ENCODE results near the gene PPP1R1C. TPM values are rescaled to one million over a fixed set of nuclear protein-coding genes. Genes with fewer than 3 reads are reported as not detected.

PPP1R1C gene
- total and polyA plus RNA-seq, 4 donors = 5.4 to 21.7 (median 11.3) TPM

GRCh38 chr2:182019731-182020130 is 34.1 kb downstream of the PPP1R1C start:
- Histone ChIP-seq H3K9ac (ENCODE audit: low read depth in 1 of 2, low read length in 2 of 2) (no peak overlapping the region), H3K27ac (ENCODE audit: low read depth in 1 of 2, low read length in 2 of 2) (no peak overlapping the region), H3K27me3 (ENCODE audit: control insufficient read depth in 4 of 4, insufficient read depth in 4 of 4, low read length in 3 of 4) (no peaks in the 10 kb centered on the region), H3K4me1 (ENCODE audit: control insufficient read depth in 4 of 4, insufficient read depth in 4 of 4, low read length in 3 of 4) (no peaks in the 10 kb centered on the region), H3K9me3 (ENCODE audit: control insufficient read depth in 4 of 4, low read length in 3 of 4) (peaks cover 0 to 3% (median 3%) of the 10 kb centered on the region in 4 donors), H3K4me3 (ENCODE audit: low read depth in 1 of 3, low read length in 3 of 3) (no peak overlapping the region), H3K36me3 (ENCODE audit: control insufficient read depth in 4 of 4, insufficient read depth in 3 of 4, low read depth in 1 of 4, low read length in 3 of 4) (no peaks in the 10 kb centered on the region)
- WGBS = 82% methylated on average over 2 of the region's 2 CpGs
- no peak for TF ChIP-seq HNF4G (IDR thresholded peaks at IDR 0.05)
- no peak for TF ChIP-seq CTCF (IDR thresholded peaks at IDR 0.05; ENCODE audit: low read depth, low read length, missing input control)
- TF ChIP-seq FOXA2 (IDR thresholded peaks at IDR 0.05) = no peak
- no peak for TF ChIP-seq HNF4A (conservative IDR thresholded peaks at IDR 0.05)
- TF ChIP-seq NR2F2 (IDR thresholded peaks at IDR 0.05) = no peak
- no peak for TF ChIP-seq TAF1 (conservative IDR thresholded peaks at IDR 0.05)
- TF ChIP-seq ATF3 (IDR thresholded peaks at IDR 0.05) = no peak
- TF ChIP-seq RXRA (IDR thresholded peaks at IDR 0.05) = no peak
- TF ChIP-seq GABPA (IDR thresholded peaks at IDR 0.05 in 1 of 2, conservative IDR thresholded peaks at IDR 0.05 in 1 of 2) = no peak
- TF ChIP-seq MAX (IDR thresholded peaks at IDR 0.05) = no peak
- TF ChIP-seq ZBTB33 (IDR thresholded peaks at IDR 0.05) = no peak
- DNase-seq (ENCODE audit: low spot score) = no peak

- Histone ChIP-seq H3K9ac (ENCODE audit: low read depth in 1 of 2, low read length in 2 of 2) (no peak overlapping the region), H3K27me3 (ENCODE audit: control insufficient read depth in 4 of 4, insufficient read depth in 4 of 4, low read length in 3 of 4) (no peaks in the 10 kb centered on the region), H3K9me3 (ENCODE audit: control insufficient read depth in 4 of 4, low read length in 3 of 4) (peaks cover 0 to 3% (median 3%) of the 10 kb centered on the region in 4 donors), H3K4me3 (ENCODE audit: low read depth in 1 of 3, low read length in 3 of 3) (no peak overlapping the region), H3K27ac (ENCODE audit: low read depth in 1 of 2, low read length in 2 of 2) (no peak overlapping the region), H3K36me3 (ENCODE audit: control insufficient read depth in 4 of 4, insufficient read depth in 3 of 4, low read depth in 1 of 4, low read length in 3 of 4) (no peaks in the 10 kb centered on the region), H3K4me1 (ENCODE audit: control insufficient read depth in 4 of 4, insufficient read depth in 4 of 4, low read length in 3 of 4) (no peaks in the 10 kb centered on the region)
- TF ChIP-seq RAD21 (IDR thresholded peaks at IDR 0.05) (no peak), GABPA (IDR thresholded peaks at IDR 0.05 in 1 of 2, conservative IDR thresholded peaks at IDR 0.05 in 1 of 2) (no peak), JUND (IDR thresholded peaks at IDR 0.05) (no peak)
- DNase-seq (ENCODE audit: low spot score) = no peak
- 57% methylated on average over 4 of the region's 4 CpGs for WGBS
These were observed 34.8 kb downstream of the PPP1R1C start for GRCh38 chr2:182020286-182021070.

- Histone ChIP-seq H3K27me3 (ENCODE audit: control insufficient read depth in 4 of 4, insufficient read depth in 4 of 4, low read length in 3 of 4) (no peaks in the 10 kb centered on the region), H3K36me3 (ENCODE audit: control insufficient read depth in 4 of 4, insufficient read depth in 3 of 4, low read depth in 1 of 4, low read length in 3 of 4) (no peaks in the 10 kb centered on the region), H3K4me3 (ENCODE audit: low read depth in 1 of 3, low read length in 3 of 3) (no peak overlapping the region), H3K9ac (ENCODE audit: low read depth in 1 of 2, low read length in 2 of 2) (no peak overlapping the region), H3K4me1 (ENCODE audit: control insufficient read depth in 4 of 4, insufficient read depth in 4 of 4, low read length in 3 of 4) (no peaks in the 10 kb centered on the region), H3K27ac (ENCODE audit: low read depth in 1 of 2, low read length in 2 of 2) (no peak overlapping the region), H3K9me3 (ENCODE audit: control insufficient read depth in 4 of 4, low read length in 3 of 4) (peaks cover 0 to 3% (median 3%) of the 10 kb centered on the region in 4 donors)
- DNase-seq (ENCODE audit: low spot score) = no peak
- no peak for TF ChIP-seq MAX (IDR thresholded peaks at IDR 0.05)
- TF ChIP-seq TAF1 (conservative IDR thresholded peaks at IDR 0.05) = no peak
- TF ChIP-seq CTCF (IDR thresholded peaks at IDR 0.05; ENCODE audit: low read depth, low read length, missing input control) = no peak
- TF ChIP-seq ZBTB33 (IDR thresholded peaks at IDR 0.05) = no peak
- no peak for TF ChIP-seq SP1 (IDR thresholded peaks at IDR 0.05)
- no peak for TF ChIP-seq YY1 (IDR thresholded peaks at IDR 0.05)
- no peak for TF ChIP-seq NR2F2 (IDR thresholded peaks at IDR 0.05)
- TF ChIP-seq ATF3 (IDR thresholded peaks at IDR 0.05) = no peak
- TF ChIP-seq FOXA2 (IDR thresholded peaks at IDR 0.05) = no peak
- no peak for TF ChIP-seq RXRA (IDR thresholded peaks at IDR 0.05)
These were observed 37.6 kb downstream of the PPP1R1C start for GRCh38 chr2:182023235-182023634.

All from liver (tissue), 9 donors.